Measurements from ENCODE around the gene NUP160. TPM values are rescaled to one million over a fixed set of nuclear protein-coding genes. Genes with fewer than 3 reads are reported as not detected.
A peak's percentile ranks its signal among the peaks of the same experiment; 100 is the strongest.
"Not testable (repeated sequence)": the region's sequence is repeated elsewhere in the genome, so short reads cannot be mapped to it uniquely, and the experiment has no call there.

NUP160 gene
- total and polyA plus RNA-seq, 5 experiments from 2014 or later, result 24.0 to 71.7 (median 30.8) TPM

GRCh38 chr11:47837292-47837691, 10.9 kb downstream of the NUP160 start:
- DNase-seq, result no peak
- no peaks in the 10 kb centered on the region for H3K9me3 Mint-ChIP-seq
- ATAC-seq, result no peak
- POLR2A ChIA-PET, result no interaction called here
- peaks cover 7 to 72% (median 14%) of the 10 kb centered on the region in 3 donors for H3K36me3 Mint-ChIP-seq
- no peaks in the 10 kb centered on the region for H3K27me3 Mint-ChIP-seq
- no peak overlapping the region for H3K4me3 Mint-ChIP-seq
- peaks cover 4 to 18% (median 8%) of the 10 kb centered on the region in 4 donors for H3K4me1 Mint-ChIP-seq
- peak overlapping the region in 1 of 10 donors; percentile 27 for H3K27ac Mint-ChIP-seq

GRCh38 chr11:47830013-47830412, 18.1 kb downstream of the NUP160 start:
- Mint-ChIP-seq H3K4me3 (peak overlapping the region in 2 of 10 donors; percentile 18 to 59), H3K36me3 (peaks cover 7 to 95% (median 18%) of the 10 kb centered on the region in 3 donors), H3K27ac (peak overlapping the region in 5 of 10 donors; percentile 17 to 61 (median 27)), H3K4me1 (peaks cover 24 to 49% (median 36%) of the 10 kb centered on the region in 4 donors)
- ATAC-seq, DNase-seq, H3K9me3 Mint-ChIP-seq, POLR2A ChIA-PET, H3K27me3 Mint-ChIP-seq: not testable (repeated sequence)

- no peak for DNase-seq
- Mint-ChIP-seq H3K4me3 (peak overlapping the region in 1 of 10 donors; percentile 42), H3K27me3 (no peaks in the 10 kb centered on the region), H3K4me1 (peaks cover 21 to 43% (median 33%) of the 10 kb centered on the region in 4 donors), H3K9me3 (peaks cover 0 to under 1% (median 0%) of the 10 kb centered on the region in 9 donors), H3K36me3 (peaks cover 1 to 94% (median 20%) of the 10 kb centered on the region in 3 donors), H3K27ac (peak overlapping the region in 4 of 10 donors; percentile 14 to 82 (median 32))
- POLR2A ChIA-PET, result no interaction called here
- ATAC-seq, result no peak
Observed at GRCh38 chr11:47828284-47828683, 19.9 kb downstream of the NUP160 start.

- not testable (repeated sequence) for ATAC-seq, H3K9me3 Mint-ChIP-seq, H3K4me3 Mint-ChIP-seq, DNase-seq, H3K27me3 Mint-ChIP-seq
- H3K27ac Mint-ChIP-seq, result peak overlapping the region in 1 of 10 donors; percentile 11
- H3K36me3 Mint-ChIP-seq, result peaks cover 5 to 85% (median 23%) of the 10 kb centered on the region in 3 donors
- peaks cover 0 to 11% (median 6%) of the 10 kb centered on the region in 4 donors for H3K4me1 Mint-ChIP-seq
- POLR2A ChIA-PET, result interaction anchor here (0.7 kb wide), 1 partner anchor 382 kb away, joined by 3 read pairs; no protein-coding TSS in a partner anchor
Observed at GRCh38 chr11:47822664-47823063, 25.5 kb downstream of the NUP160 start.

- DNase-seq, result no peak
- H3K27me3 Mint-ChIP-seq, result no peaks in the 10 kb centered on the region
- no peak overlapping the region for H3K4me3 Mint-ChIP-seq
- POLR2A ChIA-PET, result no interaction called here
- H3K9me3 Mint-ChIP-seq, result peaks cover 0 to 6% (median 0%) of the 10 kb centered on the region in 9 donors
- no peak for ATAC-seq
- peaks cover 0 to 4% (median 1%) of the 10 kb centered on the region in 4 donors for H3K4me1 Mint-ChIP-seq
- peak overlapping the region in 2 of 10 donors; percentile 30 to 56 for H3K27ac Mint-ChIP-seq
- peaks cover 5 to 83% (median 24%) of the 10 kb centered on the region in 3 donors for H3K36me3 Mint-ChIP-seq
Observed at GRCh38 chr11:47819743-47820142, 28.4 kb downstream of the NUP160 start.

- peaks cover 0 to 5% (median under 1%) of the 10 kb centered on the region in 4 donors for H3K4me1 Mint-ChIP-seq
- POLR2A ChIA-PET, result no interaction called here
- DNase-seq, result no peak
- H3K27me3 Mint-ChIP-seq, result no peaks in the 10 kb centered on the region
- peak overlapping the region in 2 of 10 donors; percentile 6 to 28 for H3K27ac Mint-ChIP-seq
- no peaks in the 10 kb centered on the region for H3K9me3 Mint-ChIP-seq
- no peak for ATAC-seq
- peaks cover 0 to 87% (median 27%) of the 10 kb centered on the region in 3 donors for H3K36me3 Mint-ChIP-seq
- no peak overlapping the region for H3K4me3 Mint-ChIP-seq
Observed at GRCh38 chr11:47800759-47801158, 47.4 kb downstream of the NUP160 start.

GRCh38 chr11:47797633-47798032, 50.5 kb downstream of the NUP160 start:
- peaks cover 0 to 85% (median 24%) of the 10 kb centered on the region in 3 donors for H3K36me3 Mint-ChIP-seq
- no peak for DNase-seq
- peak overlapping the region in 2 of 10 donors; percentile 11 to 12 for H3K27ac Mint-ChIP-seq
- no peak for ATAC-seq
- POLR2A ChIA-PET, result no interaction called here
- H3K4me3 Mint-ChIP-seq, result no peak overlapping the region
- peaks cover 0 to 5% (median under 1%) of the 10 kb centered on the region in 4 donors for H3K4me1 Mint-ChIP-seq
- no peaks in the 10 kb centered on the region for H3K9me3 Mint-ChIP-seq
- no peaks in the 10 kb centered on the region for H3K27me3 Mint-ChIP-seq

GRCh38 chr11:47791774-47792430, 56.2 kb downstream of the NUP160 start:
- H3K9me3 Mint-ChIP-seq, result no peaks in the 10 kb centered on the region
- H3K27me3 Mint-ChIP-seq, result no peaks in the 10 kb centered on the region
- no peak for ATAC-seq
- POLR2A ChIA-PET, result no interaction called here
- H3K36me3 Mint-ChIP-seq, result peaks cover 0 to 86% (median 16%) of the 10 kb centered on the region in 3 donors
- no peak for DNase-seq
- peaks cover 0 to 1% (median 0%) of the 10 kb centered on the region in 4 donors for H3K4me1 Mint-ChIP-seq
- H3K27ac Mint-ChIP-seq, result no peak overlapping the region
- H3K4me3 Mint-ChIP-seq, result no peak overlapping the region

GRCh38 chr11:47790017-47790416, 58.1 kb downstream of the NUP160 start:
- peaks cover 6 to 88% (median 15%) of the 10 kb centered on the region in 3 donors for H3K36me3 Mint-ChIP-seq
- POLR2A ChIA-PET, H3K27ac Mint-ChIP-seq, H3K4me3 Mint-ChIP-seq, ATAC-seq, H3K27me3 Mint-ChIP-seq, DNase-seq, H3K4me1 Mint-ChIP-seq, H3K9me3 Mint-ChIP-seq: not testable (repeated sequence)

- DNase-seq (no peak), ATAC-seq (no peak)
- POLR2A ChIA-PET, result no interaction called here
- H3K4me3 Mint-ChIP-seq, result no peak overlapping the region
- peak overlapping the region in 3 of 10 donors; percentile 2 to 40 (median 22) for H3K27ac Mint-ChIP-seq
- H3K27me3 Mint-ChIP-seq, result no peaks in the 10 kb centered on the region
- peaks cover 0 to 1% (median 0%) of the 10 kb centered on the region in 4 donors for H3K4me1 Mint-ChIP-seq
- H3K36me3 Mint-ChIP-seq, result peaks cover 6 to 93% (median 12%) of the 10 kb centered on the region in 3 donors
- H3K9me3 Mint-ChIP-seq, result no peaks in the 10 kb centered on the region
Observed at GRCh38 chr11:47788181-47788580, 60.0 kb downstream of the NUP160 start.

- Mint-ChIP-seq H3K36me3 (peaks cover 6 to 89% (median 8%) of the 10 kb centered on the region in 3 donors), H3K27me3 (no peaks in the 10 kb centered on the region), H3K4me1 (peaks cover 0 to 1% (median 0%) of the 10 kb centered on the region in 4 donors), H3K4me3 (no peak overlapping the region), H3K9me3 (no peaks in the 10 kb centered on the region), H3K27ac (peak overlapping the region in 2 of 10 donors; percentile 47 to 57)
- POLR2A ChIA-PET, result interaction anchor here (0.6 kb wide), 1 partner anchor 293 kb away, joined by 3 read pairs; no protein-coding TSS in a partner anchor
- DNase-seq, result no peak
- no peak for ATAC-seq
Observed at GRCh38 chr11:47786373-47786772, 61.8 kb downstream of the NUP160 start.

GRCh38 chr11:47784785-47785381, 63.3 kb downstream of the NUP160 start:
- Mint-ChIP-seq H3K9me3 (no peaks in the 10 kb centered on the region), H3K36me3 (peaks cover 0 to 83% (median 6%) of the 10 kb centered on the region in 3 donors), H3K27me3 (no peaks in the 10 kb centered on the region), H3K4me1 (no peaks in the 10 kb centered on the region), H3K27ac (no peak overlapping the region), H3K4me3 (no peak overlapping the region)
- POLR2A ChIA-PET, result interaction anchor here (1.1 to 1.6 kb wide), 2 partner anchors 10 to 18 kb away, joined by 3 to 6 read pairs; partner anchors contain the start of gene FNBP4
- ATAC-seq (no peak), DNase-seq (no peak)

- H3K27me3 Mint-ChIP-seq, result no peaks in the 10 kb centered on the region
- peak overlapping the region in 2 of 10 donors; percentile 14 to 40 for H3K27ac Mint-ChIP-seq
- ATAC-seq (no peak), DNase-seq (no peak)
- no peaks in the 10 kb centered on the region for H3K9me3 Mint-ChIP-seq
- no peak overlapping the region for H3K4me3 Mint-ChIP-seq
- peaks cover 0 to 87% (median 6%) of the 10 kb centered on the region in 3 donors for H3K36me3 Mint-ChIP-seq
- POLR2A ChIA-PET, result no interaction called here
- H3K4me1 Mint-ChIP-seq, result no peaks in the 10 kb centered on the region
Observed at GRCh38 chr11:47783087-47783610, 65.0 kb downstream of the NUP160 start.
